ENCODE results near the gene AARSD1.
"Not testable (repeated sequence)": the region's sequence is repeated elsewhere in the genome, so short reads cannot be mapped to it uniquely, and the experiment has no call there.

The AARSD1 gene

DNA sequence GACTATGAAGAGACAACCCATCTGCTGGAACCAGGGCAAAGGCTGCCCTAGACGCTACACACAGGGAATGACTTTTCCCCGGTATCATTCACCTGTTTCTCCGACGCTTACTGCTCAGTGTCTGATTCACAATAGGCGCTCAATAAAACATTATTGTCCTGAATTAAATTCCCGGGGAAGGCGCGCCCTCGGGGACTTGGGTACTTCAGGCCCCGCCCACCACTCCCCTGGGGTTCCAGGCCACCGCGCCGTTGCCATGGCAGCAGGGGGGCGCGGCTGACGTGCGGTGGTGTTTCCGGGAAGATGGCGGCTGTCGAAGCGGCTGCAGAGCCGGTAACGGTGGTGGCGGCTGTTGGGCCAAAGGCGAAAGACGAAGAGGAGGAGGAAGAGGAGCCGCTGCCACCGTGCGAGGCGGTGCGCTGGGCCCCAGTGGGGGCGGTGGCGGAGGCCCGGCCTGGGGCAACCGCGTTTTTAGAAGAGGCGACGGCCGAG lies 16.1 kb upstream of the AARSD1 start, which contains the start of gene RUNDC1:
RUNDC1 (plus strand) TSS at position 292 of the 492 bp plus-strand sequence; CDS start at position 304, 12 bp downstream.
- DNase-seq, result peak; percentile 91

DNA sequence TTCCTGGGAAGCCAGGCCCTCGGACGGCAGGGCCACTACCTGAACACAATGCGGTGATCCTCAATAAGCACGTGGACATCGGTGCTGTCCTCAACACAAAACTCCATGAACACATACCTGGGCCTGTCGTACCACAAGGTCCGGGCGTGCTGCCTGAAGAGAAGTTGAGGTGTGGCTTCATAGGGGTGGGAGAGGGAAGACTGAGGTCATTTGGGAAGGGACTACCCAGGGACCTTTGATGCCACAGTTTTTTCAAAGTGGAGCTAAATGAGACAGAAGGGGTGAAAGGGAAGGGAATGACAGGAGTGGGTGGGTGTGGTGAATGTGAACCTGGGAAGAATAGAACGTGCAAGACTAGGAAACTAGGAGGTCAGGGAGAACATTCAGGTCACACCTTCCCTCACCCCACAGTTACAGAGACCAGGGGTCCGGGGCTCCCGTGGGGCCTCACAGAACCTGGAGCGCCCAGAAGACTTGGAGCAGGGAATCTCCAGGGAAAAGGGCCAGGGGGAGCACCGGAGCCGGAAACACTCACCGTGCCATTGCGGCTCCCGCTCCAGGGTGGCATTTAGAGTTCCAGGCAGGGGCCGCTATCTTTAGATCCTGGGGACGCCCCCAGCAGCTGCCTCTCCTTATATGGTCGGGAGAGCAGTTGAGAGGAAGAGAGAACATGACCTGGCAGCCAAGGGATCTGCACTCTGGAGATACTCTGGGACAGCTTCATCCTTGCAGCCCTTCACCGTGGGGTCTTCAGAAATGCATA lies 15.4 kb upstream of the AARSD1 start, which contains the start of gene PTGES3L:
PTGES3L (minus strand) TSS at position 570 of the 763 bp plus-strand sequence; CDS start at position 543, 27 bp downstream.
- DNase-seq, result no peak

- DNase-seq, result not testable (repeated sequence)
These were observed 11.4 kb upstream of the AARSD1 start for GRCh38 chr17:42975701-42976100.

- no peak for DNase-seq
These were observed 11.0 kb upstream of the AARSD1 start for GRCh38 chr17:42975265-42975664.

DNA sequence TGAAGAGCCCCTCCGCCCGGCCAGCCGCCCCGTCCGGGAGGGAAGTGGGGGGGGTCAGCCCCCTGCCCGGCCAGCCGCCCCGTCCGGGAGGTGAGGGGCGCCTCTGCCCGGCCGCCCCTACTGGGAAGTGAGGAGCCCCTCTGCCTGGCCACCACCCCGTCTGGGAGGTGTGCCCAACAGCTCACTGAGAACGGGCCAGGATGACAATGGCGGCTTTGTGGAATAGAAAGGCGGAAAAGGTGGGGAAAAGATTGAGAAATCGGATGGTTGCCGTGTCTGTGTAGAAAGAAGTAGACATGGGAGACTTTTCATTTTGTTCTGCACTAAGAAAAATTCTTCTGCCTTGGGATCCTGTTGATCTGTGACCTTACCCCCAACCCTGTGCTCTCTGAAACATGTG lies 9.1 kb upstream of the AARSD1 start:
- not testable (repeated sequence) for DNase-seq

DNA sequence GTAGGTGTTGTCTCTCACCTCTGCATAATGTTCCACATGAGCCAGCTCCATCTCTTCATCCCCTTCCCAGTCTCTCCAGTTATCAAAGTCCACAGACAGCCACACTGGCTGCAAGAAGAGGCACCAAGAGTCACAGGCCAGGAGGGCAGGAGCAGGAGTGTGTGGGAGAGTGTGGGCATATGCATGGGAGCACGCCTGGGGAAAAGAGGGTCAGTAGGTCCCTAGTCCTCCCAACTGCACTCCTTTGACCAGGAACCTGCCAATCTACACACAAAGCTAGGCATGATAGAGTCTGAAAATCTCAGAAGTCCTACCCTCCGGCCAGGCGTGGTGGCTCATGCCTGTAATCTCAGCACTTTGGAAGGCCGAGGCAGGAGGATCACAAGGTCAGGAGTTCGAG lies 7.3 kb upstream of the AARSD1 start:
- no peak for DNase-seq

- DNase-seq, result no peak
These were observed 4.8 kb upstream of the AARSD1 start for GRCh38 chr17:42969001-42969581.

GRCh38 chr17:42967925-42968324 lies 3.7 kb upstream of the AARSD1 start:
- DNase-seq, result no peak

GRCh38 chr17:42953669-42954068 lies 10.6 kb downstream of the AARSD1 start:
- no peak for DNase-seq

GRCh38 chr17:42950044-42950783 lies 14.0 kb downstream of the AARSD1 start:
- no peak for DNase-seq

DNA sequence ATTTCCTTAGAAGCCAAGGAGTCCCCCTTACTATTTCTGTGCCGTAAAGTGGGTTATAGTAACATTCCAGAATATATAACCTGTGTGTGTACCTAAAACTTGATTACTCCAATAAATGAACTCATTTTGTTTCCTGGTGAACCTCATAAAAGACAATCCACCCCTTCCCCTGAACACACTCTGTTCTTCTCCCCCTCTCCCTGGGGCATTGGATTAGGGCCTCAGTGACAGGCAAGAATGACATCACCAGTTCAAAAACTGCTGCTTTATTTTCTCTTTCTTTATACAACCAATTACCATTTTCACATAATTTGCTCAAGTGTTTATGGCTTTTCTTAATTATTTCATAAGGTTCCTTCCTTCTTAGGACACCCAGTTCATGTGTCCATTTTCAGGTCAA lies 17.4 kb downstream of the AARSD1 start:
- DNase-seq, result no peak

DNA sequence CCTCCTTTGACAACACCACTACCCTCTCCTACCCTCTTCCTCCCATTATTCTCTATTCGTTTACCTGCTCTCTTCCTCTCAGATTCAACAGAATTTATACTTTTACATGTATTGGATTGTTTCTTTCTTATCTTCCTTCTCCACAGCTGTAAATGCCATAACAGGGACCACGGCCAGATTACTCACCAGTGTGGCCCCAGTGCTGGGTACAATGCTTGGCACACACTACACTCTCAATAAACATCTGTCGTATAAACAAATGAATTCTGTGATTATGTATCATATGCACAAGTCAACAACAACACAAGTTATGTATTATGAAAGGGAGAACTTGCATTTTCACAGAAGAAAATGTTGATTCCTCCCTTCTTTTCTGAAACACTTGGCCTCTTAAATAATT lies 20.0 kb downstream of the AARSD1 start:
- DNase-seq, result no peak

- DNase-seq, result peak; percentile 23
These were observed 26.3 kb downstream of the AARSD1 start for GRCh38 chr17:42937712-42938596.

GRCh38 chr17:42929497-42929844 lies 34.8 kb downstream of the AARSD1 start:
- no peak for DNase-seq

- DNase-seq, result no peak
These were observed 35.3 kb downstream of the AARSD1 start for GRCh38 chr17:42928714-42929496.

DNA sequence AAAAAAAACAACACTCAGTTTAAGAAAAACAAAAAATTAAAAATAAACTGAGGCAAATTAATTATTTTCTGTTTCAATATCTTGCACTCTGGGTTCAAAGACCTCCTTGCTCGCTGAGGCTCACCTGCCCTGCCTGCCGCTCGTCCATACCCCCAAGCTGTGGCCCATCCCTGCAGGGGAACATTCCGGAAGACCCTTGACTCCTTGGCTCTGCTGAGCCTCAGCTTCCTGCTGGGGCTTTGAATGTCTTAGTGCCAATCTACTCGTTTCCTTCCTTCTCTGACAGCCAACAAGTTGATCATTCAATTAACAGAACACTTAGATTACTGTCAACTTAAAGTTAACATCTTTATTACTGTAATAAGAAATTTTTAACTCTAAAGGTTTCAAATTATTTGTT lies 39.4 kb downstream of the AARSD1 start:
- no peak for DNase-seq

GRCh38 chr17:42923472-42923871 lies 40.8 kb downstream of the AARSD1 start:
- not testable (repeated sequence) for DNase-seq

DNA sequence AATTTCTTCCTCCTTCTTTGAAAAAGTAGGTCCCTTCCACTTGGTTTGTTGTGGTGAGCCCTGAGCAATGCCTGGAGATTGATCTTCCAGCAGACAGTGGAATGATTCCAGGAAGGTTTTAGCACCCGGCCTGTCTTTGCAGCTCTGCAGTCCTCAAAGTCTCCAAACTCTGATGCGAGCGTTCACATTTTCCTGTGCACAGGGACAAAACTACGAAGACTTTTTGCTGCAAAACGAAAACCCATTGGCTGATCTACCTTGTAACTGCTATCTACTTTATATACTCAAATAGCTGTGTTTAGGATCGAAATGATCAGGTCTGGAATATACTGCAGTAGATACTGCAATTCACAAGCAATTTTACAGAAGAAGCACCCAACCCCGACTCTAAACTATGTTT lies 42.0 kb downstream of the AARSD1 start:
- DNase-seq, result no peak

DNA sequence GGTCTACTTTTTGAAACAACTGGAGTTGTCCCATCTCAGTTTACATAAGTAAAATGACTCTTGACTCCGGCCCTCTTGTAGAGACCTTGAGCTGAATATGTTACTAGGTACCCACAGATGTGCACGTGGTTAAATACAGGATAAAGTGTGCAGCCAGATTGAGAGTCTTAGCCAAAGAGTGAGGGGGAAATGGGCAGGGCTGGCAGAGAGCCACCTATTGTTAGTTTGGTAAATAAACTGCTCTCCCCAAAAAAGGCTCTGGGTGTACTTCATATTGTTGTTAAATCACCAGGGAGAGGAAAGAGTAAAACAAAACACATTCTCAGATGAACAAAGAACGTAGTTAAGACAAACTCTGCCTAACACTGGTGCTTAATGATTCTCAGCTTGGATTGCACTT lies 43.3 kb downstream of the AARSD1 start:
- DNase-seq, result no peak

DNA sequence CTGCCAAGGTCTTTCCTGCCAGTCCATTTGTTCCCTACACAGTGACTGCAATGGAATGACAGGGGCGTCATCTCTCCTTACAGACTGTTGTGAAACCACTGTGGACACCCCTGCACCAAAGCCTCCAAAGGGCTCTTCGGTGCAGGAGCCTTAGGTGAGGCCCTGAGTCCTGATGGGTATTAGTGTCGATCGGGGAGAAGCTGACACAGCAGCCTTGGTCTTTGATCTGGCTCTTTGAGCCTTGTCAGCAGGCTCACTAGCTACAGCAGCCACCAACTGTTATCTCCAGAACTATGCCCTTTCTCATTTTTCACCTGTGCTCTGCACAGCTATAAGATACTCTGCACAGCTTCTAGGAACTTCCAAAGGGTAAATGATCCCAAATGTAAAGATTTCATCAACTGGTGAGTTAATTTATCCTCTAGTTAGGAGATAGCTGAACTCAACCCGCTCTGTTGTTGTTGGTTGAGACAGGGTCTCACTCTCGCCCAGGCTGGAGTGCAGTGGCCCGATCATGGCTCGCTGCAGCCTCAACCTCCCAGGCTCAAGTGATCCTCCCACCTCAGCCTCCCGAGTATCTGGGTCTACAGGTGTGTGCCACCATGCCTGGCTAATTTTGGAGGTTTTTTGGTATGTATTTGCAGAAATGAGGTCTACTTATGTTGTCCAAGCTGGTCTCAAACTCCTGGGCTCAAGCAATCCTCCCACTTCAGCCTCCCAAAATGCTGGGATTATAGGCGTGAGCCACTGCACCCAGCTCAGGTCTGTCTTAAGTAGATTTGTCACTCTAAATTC lies 44.0 kb downstream of the AARSD1 start:
- DNase-seq, result no peak

DNA sequence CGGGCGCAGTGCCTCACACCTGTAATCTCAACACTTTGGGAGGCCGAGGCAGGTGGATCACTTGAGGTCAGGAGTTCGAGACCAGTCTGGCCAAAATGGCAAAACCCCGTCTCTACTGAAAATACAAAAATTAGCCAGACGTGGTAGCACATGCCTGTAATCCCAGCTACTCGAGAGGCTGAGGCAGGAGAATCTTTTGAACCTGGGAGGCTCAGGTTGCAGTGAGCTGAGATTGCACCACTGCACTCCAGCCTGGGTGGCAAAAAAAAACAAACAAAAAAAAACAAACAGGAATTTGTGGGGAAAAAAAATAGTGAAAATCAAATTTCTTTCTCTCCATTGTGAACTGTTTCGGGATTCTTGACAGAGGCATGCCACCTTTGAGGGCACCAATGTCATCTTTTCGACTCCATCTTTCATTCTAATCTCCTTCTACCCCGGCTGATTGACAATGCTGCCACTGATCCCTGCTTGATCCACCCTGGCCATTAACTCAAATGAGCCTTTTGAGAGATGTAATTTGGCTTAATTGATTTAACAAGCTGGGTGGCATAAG lies 44.7 kb downstream of the AARSD1 start:
- not testable (repeated sequence) for DNase-seq
